ENCODE measurements around the gene PLEKHB2. TPM values are rescaled to one million over a fixed set of nuclear protein-coding genes. Genes with fewer than 3 reads are reported as not detected.
"Not testable (repeated sequence)": the region's sequence is repeated elsewhere in the genome, so short reads cannot be mapped to it uniquely, and the experiment has no call there.

PLEKHB2 gene
- polyA plus RNA-seq, 1 experiment, result 70.5 TPM

- no peaks in the 10 kb centered on the region for H3K9me3 ChIP-seq (ENCODE audit: control insufficient read depth, insufficient read depth, low read length)
- no peak for DNase-seq (ENCODE audit: low read depth, low spot score)
- ChIA-PET CTCF (no interaction called here), POLR2A (interaction anchor here (0.7 kb wide), 1 partner anchor 26 kb away, joined by 5 read pairs; no protein-coding TSS in a partner anchor)
- no peak for TF ChIP-seq CTCF (IDR thresholded peaks at IDR 0.05; ENCODE audit: low read depth, low read length)
- no peak overlapping the region for H3K4me3 ChIP-seq (ENCODE audit: low read depth, low read length)
- H3K27ac ChIP-seq (ENCODE audit: low read depth, low read length), result no peak overlapping the region
- H3K27me3 ChIP-seq (ENCODE audit: control insufficient read depth, insufficient read depth, low read length), result no peaks in the 10 kb centered on the region
Observed at GRCh38 chr2:131113566-131114227, 8.6 kb downstream of the PLEKHB2 start.

- H3K4me3 ChIP-seq (ENCODE audit: low read depth, low read length); CTCF ChIA-PET; H3K9me3 ChIP-seq (ENCODE audit: control insufficient read depth, insufficient read depth, low read length); H3K27ac ChIP-seq (ENCODE audit: low read depth, low read length); POLR2A ChIA-PET; DNase-seq (ENCODE audit: low read depth, low spot score); H3K27me3 ChIP-seq (ENCODE audit: control insufficient read depth, insufficient read depth, low read length): not testable (repeated sequence)
Observed at GRCh38 chr2:131114950-131115349, 9.8 kb downstream of the PLEKHB2 start.

GRCh38 chr2:131115752-131116151, 10.6 kb downstream of the PLEKHB2 start:
- Histone ChIP-seq H3K27me3 (ENCODE audit: control insufficient read depth, insufficient read depth, low read length) (no peaks in the 10 kb centered on the region), H3K9me3 (ENCODE audit: control insufficient read depth, insufficient read depth, low read length) (no peaks in the 10 kb centered on the region), H3K27ac (ENCODE audit: low read depth, low read length) (no peak overlapping the region), H3K4me3 (ENCODE audit: low read depth, low read length) (no peak overlapping the region)
- POLR2A ChIA-PET, result no interaction called here
- no peak for DNase-seq (ENCODE audit: low read depth, low spot score)
- CTCF ChIA-PET, result no interaction called here
- no peak for TF ChIP-seq CTCF (IDR thresholded peaks at IDR 0.05; ENCODE audit: low read depth, low read length)

- TF ChIP-seq CTCF (IDR thresholded peaks at IDR 0.05; ENCODE audit: low read depth, low read length), result no peak
- DNase-seq (ENCODE audit: low read depth, low spot score), result no peak
- Histone ChIP-seq H3K9me3 (ENCODE audit: control insufficient read depth, insufficient read depth, low read length) (no peaks in the 10 kb centered on the region), H3K27ac (ENCODE audit: low read depth, low read length) (no peak overlapping the region), H3K27me3 (ENCODE audit: control insufficient read depth, insufficient read depth, low read length) (no peaks in the 10 kb centered on the region), H3K4me3 (ENCODE audit: low read depth, low read length) (no peak overlapping the region)
- CTCF ChIA-PET, result no interaction called here
- POLR2A ChIA-PET, result no interaction called here
Observed at GRCh38 chr2:131120815-131121317, 15.7 kb downstream of the PLEKHB2 start.

- no peak overlapping the region for H3K27ac ChIP-seq (ENCODE audit: low read depth, low read length)
- CTCF ChIA-PET, result no interaction called here
- POLR2A ChIA-PET, result no interaction called here
- no peaks in the 10 kb centered on the region for H3K27me3 ChIP-seq (ENCODE audit: control insufficient read depth, insufficient read depth, low read length)
- H3K4me3 ChIP-seq (ENCODE audit: low read depth, low read length), result no peak overlapping the region
- H3K9me3 ChIP-seq (ENCODE audit: control insufficient read depth, insufficient read depth, low read length), result no peaks in the 10 kb centered on the region
- no peak for TF ChIP-seq CTCF (IDR thresholded peaks at IDR 0.05; ENCODE audit: low read depth, low read length)
- no peak for DNase-seq (ENCODE audit: low read depth, low spot score)
Observed at GRCh38 chr2:131121464-131121863, 16.3 kb downstream of the PLEKHB2 start.
